Transverse colon (tissue), 4 donors: ENCODE data around the gene CCDC34. TPM values are rescaled to one million over a fixed set of nuclear protein-coding genes. Genes with fewer than 3 reads are reported as not detected.
A peak's percentile ranks its signal among the peaks of the same experiment; 100 is the strongest.

Experiments used
- DNase-seq: peaks from one replicate; pipeline ENCODE4 v3.0.0-alpha.2; 2019
- H3K27ac ChIP-seq, 4 donors: fragments of 200-600 bp; sonication (generic); 2 replicates each; pipeline ENCODE4 v1.5.1; 2016 to 2018; ENCODE audit warnings: inconsistent platforms in 4 of 4
- H3K27me3 ChIP-seq: fragments of 200-600 bp; sonication (generic); 2 replicates; pipeline ENCODE4 v1.5.1; 2017; ENCODE audit warnings: inconsistent platforms
- H3K36me3 ChIP-seq, 4 donors: fragments of 200-600 bp; sonication (generic); 2 replicates each; pipeline ENCODE4 v1.5.1; 2017 to 2019; ENCODE audit warnings: inconsistent platforms in 4 of 4
- H3K4me1 ChIP-seq, 4 donors: fragments of 200-600 bp; sonication (generic); 2 replicates each; pipeline ENCODE4 v1.5.1; 2017 to 2020; ENCODE audit warnings: inconsistent platforms in 4 of 4
- H3K4me3 ChIP-seq, 4 donors: fragments of 200-600 bp; sonication (generic); 1 replicate in 1 of 4; 2 replicates in 3 of 4; pipeline versions ENCODE4 v1.5.1 to v1.6.1; 2017 to 2019; ENCODE audit warnings: inconsistent platforms in 4 of 4
- H3K9me3 ChIP-seq, 2 donors: fragments of 200-600 bp; sonication (generic); 2 replicates each; pipeline ENCODE4 v1.5.1; 2017 to 2019; ENCODE audit warnings: inconsistent platforms in 2 of 2
- CTCF ChIP-seq, 5 experiments: fragments of 200-600 bp in 3 of 5; fragments of 450-650 bp in 2 of 5; sonication (generic) in 3 of 5; IDR thresholded peaks; 1 replicate in 2 of 5; 2 replicates in 3 of 5; pipeline ENCODE4 v1.5.1; 2016 to 2017; ENCODE audit warnings: antibody characterized with exemption in 5 of 5, inconsistent platforms in 3 of 5, mild to moderate bottlenecking in 2 of 5, moderate library complexity in 1 of 5
- EP300 ChIP-seq: sonication (generic); formaldehyde crosslinking; IDR thresholded peaks from one replicate; pipeline ENCODE4 v1.6.1; 2017; ENCODE audit warnings: antibody characterized with exemption, low read depth
- POLR2A ChIP-seq: fragments of 450-650 bp; IDR thresholded peaks from one replicate; pipeline ENCODE4 v1.6.1; 2016; ENCODE audit warnings: antibody characterized with exemption, mild to moderate bottlenecking, moderate library complexity
- POLR2AphosphoS5 ChIP-seq, 3 donors: sonication (generic); formaldehyde crosslinking; IDR thresholded peaks; one replicate each; pipeline ENCODE4 v1.6.1; 2016; ENCODE audit warnings: antibody characterized with exemption in 3 of 3
- WGBS, 2 donors: methylation state at CpG; one replicate each; pipeline ENCODE4 v1.1.5; 2018; ENCODE audit warnings: low coverage in 1 of 2; 5-methylcytosine and 5-hydroxymethylcytosine counted together
- in situ Hi-C, 4 donors: fragments of 200-750 bp; cut with MboI; loops; one replicate each; pipeline versions ENCODE4 v1.15.0 to v1.15.1; 2017; ENCODE audit warnings: low sequenced_read_pairs in 3 of 4, low pct_ligation_motif_present in 1 of 4, low pct_unique_long_range_greater_than_20kb in 1 of 4
- intact Hi-C: fragments of 100-400 bp; cut with DNase I; formaldehyde crosslinking; loops from one replicate; pipeline ENCODE4 v1.15.1; 2023; ENCODE audit warnings: low total_unique reads
- total RNA-seq, 4 donors: library from RNA; depleted of rRNA; stranded (reverse); fragments of >200 nt; gene quantifications; one replicate each; pipeline ENCODE4 v1.1.0, GENCODE V29; 2016

The CCDC34 gene
- total RNA-seq, 4 donors from 2014 or later, result 0.40 to 6.8 (median 5.6) TPM; not detected in 1

- Histone ChIP-seq H3K4me3 (no peak overlapping the region), H3K9me3 (no peaks in the 10 kb centered on the region), H3K27ac (peak overlapping the region; percentile 75 to 79 (median 78)), H3K27me3 (no peaks in the 10 kb centered on the region), H3K36me3 (no peaks in the 10 kb centered on the region), H3K4me1 (peaks cover 4 to 55% (median 27%) of the 10 kb centered on the region in 4 donors)
- no peak for TF ChIP-seq POLR2A
- no peak for TF ChIP-seq EP300
- no peak for TF ChIP-seq POLR2AphosphoS5 (IDR thresholded peaks at IDR 0.05)
- intact Hi-C loops (no loop called here), in situ Hi-C loops (loop anchor here in 1 of 4 donors (10.0 kb wide), 1 partner anchor 108 kb away; no protein-coding TSS in a partner anchor)
- DNase-seq, result no peak
- WGBS, 2 donors, result 45 to 50% methylated on average over 2 of the region's 2 CpGs
Measured at GRCh38 chr11:27292637-27293010, 70.4 kb downstream of the CCDC34 start.

- intact Hi-C loops, result no loop called here
- WGBS, 2 donors, result 42 to 78% methylated on average over 2 to 5 of the region's 5 CpGs
- no peak overlapping the region for H3K4me3 ChIP-seq
- H3K4me1 ChIP-seq, result peaks cover 4 to 55% (median 27%) of the 10 kb centered on the region in 4 donors
- no peaks in the 10 kb centered on the region for H3K9me3 ChIP-seq
- in situ Hi-C loops, result loop anchor here in 1 of 4 donors (10.0 kb wide), 1 partner anchor 107 kb away; no protein-coding TSS in a partner anchor
- no peaks in the 10 kb centered on the region for H3K36me3 ChIP-seq
- DNase-seq, result peak; percentile 76
- TF ChIP-seq POLR2AphosphoS5 (IDR thresholded peaks at IDR 0.05) (peak in 1 of 3 donors; percentile 50), POLR2A (no peak)
- peak overlapping the region; percentile 75 to 79 (median 78) for H3K27ac ChIP-seq
- H3K27me3 ChIP-seq, result no peaks in the 10 kb centered on the region
Measured at GRCh38 chr11:27291954-27292636, 70.9 kb downstream of the CCDC34 start.

GRCh38 chr11:27291302-27291889 is 71.6 kb downstream of the CCDC34 start:
- in situ Hi-C loops (loop anchor here in 1 of 4 donors (10.0 kb wide), 1 partner anchor 107 kb away; no protein-coding TSS in a partner anchor), intact Hi-C loops (no loop called here)
- Histone ChIP-seq H3K4me3 (no peak overlapping the region), H3K4me1 (peaks cover 4 to 49% (median 27%) of the 10 kb centered on the region in 4 donors), H3K9me3 (no peaks in the 10 kb centered on the region), H3K27ac (peak overlapping the region; percentile 75 to 79 (median 78)), H3K36me3 (no peaks in the 10 kb centered on the region), H3K27me3 (no peaks in the 10 kb centered on the region)
- 68 to 83% methylated on average over 1 to 6 of the region's 6 CpGs for WGBS, 2 donors
- DNase-seq, result peak; percentile 82
- TF ChIP-seq CTCF (IDR thresholded peaks at IDR 0.05), result peak in 1 of 5 experiments; percentile 47
- no peak for TF ChIP-seq POLR2A
- no peak for TF ChIP-seq EP300
- peak in 2 of 3 donors; percentile 21 to 58 for TF ChIP-seq POLR2AphosphoS5 (IDR thresholded peaks at IDR 0.05)

DNA sequence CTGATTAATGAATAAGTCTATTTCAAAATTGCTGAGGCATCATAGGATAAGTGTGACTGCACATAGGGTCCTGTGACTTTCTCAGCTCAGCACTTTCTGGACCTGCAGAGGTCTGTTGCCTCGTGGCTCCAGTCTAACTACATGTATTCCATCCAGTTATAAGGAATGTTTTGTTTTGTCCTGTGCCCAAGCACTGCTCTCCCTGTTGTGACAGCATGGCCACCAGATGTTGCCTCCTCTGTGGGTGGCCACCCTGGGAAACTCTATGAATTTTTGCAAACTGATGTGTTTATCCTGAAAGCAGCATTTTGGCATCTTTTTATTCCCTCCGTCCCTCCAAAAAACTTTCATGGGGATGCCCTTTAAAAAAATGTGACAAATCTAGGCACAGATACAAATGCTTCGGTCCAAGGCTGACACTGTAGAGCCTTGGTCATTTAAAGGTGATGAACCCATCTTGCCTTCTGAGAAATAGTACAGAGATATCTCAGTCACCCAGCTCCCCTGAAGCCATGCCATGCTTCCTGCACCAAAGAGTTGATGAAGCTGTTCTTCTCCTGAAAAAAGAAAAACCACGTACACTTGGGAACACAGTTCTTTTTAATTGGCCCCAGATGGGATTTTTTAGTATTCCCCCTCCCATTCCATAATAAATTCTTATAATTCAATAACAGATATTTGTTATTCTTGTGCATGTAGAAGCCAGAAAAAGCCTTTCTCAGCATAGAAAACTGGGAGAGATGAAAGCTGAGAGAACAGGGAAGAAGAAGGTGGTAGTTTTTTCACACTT is 72.6 kb downstream of the CCDC34 start:
- TF ChIP-seq POLR2A (no peak), POLR2AphosphoS5 (IDR thresholded peaks at IDR 0.05) (no peak), EP300 (no peak), CTCF (IDR thresholded peaks at IDR 0.05) (no peak)
- intact Hi-C loops (no loop called here), in situ Hi-C loops (loop anchor here in 1 of 4 donors (10.0 kb wide), 1 partner anchor 106 kb away; no protein-coding TSS in a partner anchor)
- H3K9me3 ChIP-seq, result no peaks in the 10 kb centered on the region
- H3K27me3 ChIP-seq, result no peaks in the 10 kb centered on the region
- WGBS, 2 donors, result 73 to 79% methylated on average over 2 to 4 of the region's 4 CpGs
- peak overlapping the region in 3 of 4 donors; percentile 75 to 78 (median 78) for H3K27ac ChIP-seq
- peaks cover 4 to 43% (median 26%) of the 10 kb centered on the region in 4 donors for H3K4me1 ChIP-seq
- H3K36me3 ChIP-seq, result no peaks in the 10 kb centered on the region
- DNase-seq, result no peak
- H3K4me3 ChIP-seq, result no peak overlapping the region

Other genes with a start within 250 kb of the CCDC34 start
- 100 to 1,000 TPM in 3 of 4 donors, 10 to 100 TPM in 1; 28.7 to 165 (median 120) TPM for gene LGR4, start 109.6 kb upstream of the CCDC34 start, total RNA-seq
- gene LIN7C, start 143.6 kb upstream of the CCDC34 start, total RNA-seq, result 10 to 100 TPM; 23.1 to 49.2 (median 32.4) TPM